ENCODE results near the gene HOXA3. TPM values are rescaled to one million over a fixed set of nuclear protein-coding genes. Genes with fewer than 3 reads are reported as not detected.

HOXA3 gene
- polyA plus RNA-seq, 3 donors, result not detected

DNA sequence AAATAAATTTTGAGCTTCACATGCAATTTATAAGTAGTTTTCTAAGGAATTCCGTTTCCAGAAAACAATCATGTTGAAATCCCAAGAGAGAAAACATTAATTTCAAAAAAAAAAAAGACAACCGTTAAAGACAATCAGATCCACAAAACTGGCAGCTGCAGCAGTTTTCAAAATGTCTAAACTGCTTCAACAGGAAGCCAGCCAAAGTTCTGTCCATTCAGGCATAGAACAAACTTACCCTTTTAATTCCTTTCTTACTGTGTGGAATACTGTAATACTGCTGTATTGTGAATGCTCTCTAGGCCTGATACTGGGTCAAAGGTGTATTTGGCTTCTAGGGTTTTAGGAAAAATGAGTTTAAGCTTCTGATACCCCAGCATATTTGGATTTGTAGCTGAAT, 88.2 kb downstream of the HOXA3 start:
- no peak overlapping the region for H2AFZ ChIP-seq (ENCODE audit: insufficient read depth, low read depth, low read length, poor library complexity, severe bottlenecking)
- no peak overlapping the region for H3K4me3 ChIP-seq (replicated peaks in 1 of 3; ENCODE audit: low read depth in 2 of 3, low read length in 3 of 3)
- Mint-ChIP-seq H3K36me3 (no peaks in the 10 kb centered on the region), H3K27me3 (ENCODE audit: low read depth in 3 of 3) (peaks cover 4 to 9% (median 8%) of the 10 kb centered on the region in 3 donors), H3K4me3 (no peak overlapping the region), H3K9me3 (peaks cover 0 to 1% (median 0%) of the 10 kb centered on the region in 7 donors), H3K4me1 (peaks cover 3% of the 10 kb centered on the region), H3K27ac (no peak overlapping the region)
- no peak overlapping the region for H3K27ac ChIP-seq (ENCODE audit: low read depth in 1 of 2, low read length in 2 of 2)
- TF ChIP-seq, protein P1, sequence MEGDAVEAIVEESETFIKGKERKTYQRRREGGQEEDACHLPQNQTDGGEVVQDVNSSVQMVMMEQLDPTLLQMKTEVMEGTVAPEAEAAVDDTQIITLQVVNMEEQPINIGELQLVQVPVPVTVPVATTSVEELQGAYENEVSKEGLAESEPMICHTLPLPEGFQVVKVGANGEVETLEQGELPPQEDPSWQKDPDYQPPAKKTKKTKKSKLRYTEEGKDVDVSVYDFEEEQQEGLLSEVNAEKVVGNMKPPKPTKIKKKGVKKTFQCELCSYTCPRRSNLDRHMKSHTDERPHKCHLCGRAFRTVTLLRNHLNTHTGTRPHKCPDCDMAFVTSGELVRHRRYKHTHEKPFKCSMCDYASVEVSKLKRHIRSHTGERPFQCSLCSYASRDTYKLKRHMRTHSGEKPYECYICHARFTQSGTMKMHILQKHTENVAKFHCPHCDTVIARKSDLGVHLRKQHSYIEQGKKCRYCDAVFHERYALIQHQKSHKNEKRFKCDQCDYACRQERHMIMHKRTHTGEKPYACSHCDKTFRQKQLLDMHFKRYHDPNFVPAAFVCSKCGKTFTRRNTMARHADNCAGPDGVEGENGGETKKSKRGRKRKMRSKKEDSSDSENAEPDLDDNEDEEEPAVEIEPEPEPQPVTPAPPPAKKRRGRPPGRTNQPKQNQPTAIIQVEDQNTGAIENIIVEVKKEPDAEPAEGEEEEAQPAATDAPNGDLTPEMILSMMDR (IDR thresholded peaks at IDR 0.05), result no peak
- H3K4me1 ChIP-seq (ENCODE audit: control insufficient read depth in 1 of 2, insufficient read depth in 2 of 2, low read length in 2 of 2), result no peaks in the 10 kb centered on the region
- intact Hi-C loops (cut with micrococcal nuclease), result no loop called here
- H3K9me3 ChIP-seq (replicated peaks in 1 of 2; ENCODE audit: control insufficient read depth in 1 of 2, insufficient read depth in 1 of 2, low read length in 2 of 2), result no peaks in the 10 kb centered on the region
- H3K36me3 ChIP-seq (replicated peaks in 1 of 2; ENCODE audit: control insufficient read depth in 1 of 2, insufficient read depth in 2 of 2, low read length in 2 of 2), result no peaks in the 10 kb centered on the region
- no peak overlapping the region for H3K4me2 ChIP-seq (replicated peaks; ENCODE audit: extremely low read depth, low read length, poor library complexity, severe bottlenecking)
- WGBS (ENCODE audit: insufficient coverage), result no CpG with 5 or more reads among the region's 2 CpGs
- no peaks in the 10 kb centered on the region for H3K79me2 ChIP-seq (ENCODE audit: insufficient read depth, low read length)
- no peak for DNase-seq
- H3K9ac ChIP-seq (ENCODE audit: insufficient read depth, low read length, poor library complexity, severe bottlenecking), result no peak overlapping the region
- H3K27me3 ChIP-seq (ENCODE audit: control insufficient read depth in 2 of 2, insufficient read depth in 2 of 2, low read length in 2 of 2), result no peaks in the 10 kb centered on the region
- no peaks in the 10 kb centered on the region for H4K20me1 ChIP-seq (ENCODE audit: insufficient read depth, low read length)

DNA sequence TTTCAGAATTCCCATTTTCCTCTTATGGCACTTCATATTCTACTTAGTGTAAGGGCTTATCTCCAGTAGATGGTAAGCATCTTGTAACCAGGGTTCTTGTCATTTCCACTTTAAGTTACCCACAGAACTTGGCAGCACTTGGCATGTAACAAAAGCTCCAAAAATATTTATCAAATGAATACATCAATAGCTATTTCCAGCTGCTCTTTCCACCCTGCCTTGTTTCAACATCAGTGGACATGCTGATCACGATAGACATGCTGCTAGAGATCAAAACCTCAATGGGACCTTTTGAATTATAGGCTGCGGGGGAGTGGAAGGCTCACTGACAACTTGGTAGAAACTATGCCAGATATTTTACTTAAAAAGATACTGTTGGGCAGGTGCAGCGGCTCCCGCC, 89.4 kb downstream of the HOXA3 start:
- WGBS (ENCODE audit: insufficient coverage), result 96% methylated on average over 4 of the region's 4 CpGs
- H3K9me3 ChIP-seq (replicated peaks in 1 of 2; ENCODE audit: control insufficient read depth in 1 of 2, insufficient read depth in 1 of 2, low read length in 2 of 2), result no peaks in the 10 kb centered on the region
- TF ChIP-seq, protein P1 (IDR thresholded peaks at IDR 0.05), result no peak
- no peaks in the 10 kb centered on the region for H3K36me3 ChIP-seq (replicated peaks in 1 of 2; ENCODE audit: control insufficient read depth in 1 of 2, insufficient read depth in 2 of 2, low read length in 2 of 2)
- H3K4me3 ChIP-seq (replicated peaks in 1 of 3; ENCODE audit: low read depth in 2 of 3, low read length in 3 of 3), result no peak overlapping the region
- no peaks in the 10 kb centered on the region for H4K20me1 ChIP-seq (ENCODE audit: insufficient read depth, low read length)
- Mint-ChIP-seq H3K4me1 (peaks cover 3% of the 10 kb centered on the region), H3K27me3 (ENCODE audit: low read depth in 3 of 3) (peaks cover 1 to 8% (median 8%) of the 10 kb centered on the region in 3 donors), H3K9me3 (peaks cover 0 to 1% (median 0%) of the 10 kb centered on the region in 7 donors), H3K36me3 (no peaks in the 10 kb centered on the region), H3K4me3 (no peak overlapping the region), H3K27ac (no peak overlapping the region)
- no peaks in the 10 kb centered on the region for H3K79me2 ChIP-seq (ENCODE audit: insufficient read depth, low read length)
- intact Hi-C loops (cut with micrococcal nuclease), result no loop called here
- DNase-seq, result no peak
- H3K27me3 ChIP-seq (ENCODE audit: control insufficient read depth in 2 of 2, insufficient read depth in 2 of 2, low read length in 2 of 2), result no peaks in the 10 kb centered on the region
- H2AFZ ChIP-seq (ENCODE audit: insufficient read depth, low read depth, low read length, poor library complexity, severe bottlenecking), result no peak overlapping the region
- H3K27ac ChIP-seq (ENCODE audit: low read depth in 1 of 2, low read length in 2 of 2), result no peak overlapping the region
- H3K9ac ChIP-seq (ENCODE audit: insufficient read depth, low read length, poor library complexity, severe bottlenecking), result no peak overlapping the region
- H3K4me2 ChIP-seq (replicated peaks; ENCODE audit: extremely low read depth, low read length, poor library complexity, severe bottlenecking), result no peak overlapping the region
- H3K4me1 ChIP-seq (ENCODE audit: control insufficient read depth in 1 of 2, insufficient read depth in 2 of 2, low read length in 2 of 2), result no peaks in the 10 kb centered on the region

Small RNAs within 50 kb of the gene (small RNA-seq; reads per million reads assigned to genes)
- gene AC004080.5 (ENCODE audit: insufficient read length, low read depth), result not detected
- not detected for gene RF01977 (ENCODE audit: insufficient read length, low read depth)
- not detected for gene RF02140 (ENCODE audit: insufficient read length, low read depth)
- gene RF02141 (ENCODE audit: insufficient read length, low read depth), result not detected

Other genes with a start within 250 kb of the HOXA3 start
- under 1 TPM in 2 of 3 donors, not detected in 1; 0.11 to 0.37 TPM for gene HOXA1, start 56.6 kb downstream of the HOXA3 start, polyA plus RNA-seq
- not detected for gene HOXA2, start 49.9 kb downstream of the HOXA3 start, polyA plus RNA-seq
- under 1 TPM in 1 of 3 donors, not detected in 2; 0.48 TPM for gene HOXA4, start 21.8 kb downstream of the HOXA3 start, polyA plus RNA-seq
- 1 to 10 TPM in 2 of 3 donors, under 1 TPM in 1; 0.85 to 3.0 (median 1.8) TPM for gene HOXA5, start 8.9 kb downstream of the HOXA3 start, polyA plus RNA-seq
- gene HOXA6, start 4.8 kb downstream of the HOXA3 start, polyA plus RNA-seq, result not detected
- not detected for gene HOXA7, start 4.1 kb upstream of the HOXA3 start, polyA plus RNA-seq
- gene HOXA9, start 13.0 kb upstream of the HOXA3 start, polyA plus RNA-seq, result 1 to 10 TPM in 2 of 3 donors, under 1 TPM in 1; 0.55 to 1.9 (median 1.2) TPM
- 1 to 10 TPM in 1 of 3 donors, under 1 TPM in 2; 0.09 to 3.2 (median 0.33) TPM for gene HOXA10, start 21.7 kb upstream of the HOXA3 start, polyA plus RNA-seq
- gene HOXA11, start 32.6 kb upstream of the HOXA3 start, polyA plus RNA-seq, result not detected
- not detected for gene HOXA13, start 47.5 kb upstream of the HOXA3 start, polyA plus RNA-seq
- not detected for gene EVX1, start 90.2 kb upstream of the HOXA3 start, polyA plus RNA-seq

Data from CD14-positive monocyte (primary cell).